HepG2 (cell line): ENCODE results near the gene PHTF2. TPM values are rescaled to one million over a fixed set of nuclear protein-coding genes. Genes with fewer than 3 reads are reported as not detected.

Source experiments
- ATAC-seq: fragments of 200-7000 bp; cut with Tn5 transposase; 3 replicates; pipeline ENCODE4 v1.9.1; 2020; ENCODE audit warnings: mild to moderate bottlenecking, moderate library complexity
- BruUV-seq: library from RNA; stranded (reverse); fragments of 400-500 nt; replicated peaks from 2 replicates; lab custom pipeline; 2021; lab: Mats Ljungman, UMichigan
- CTCF ChIA-PET: fragments of 300-600 bp; formaldehyde crosslinking; extraction: SDS; loops from one replicate; lab custom pipeline; 2021; ENCODE audit warnings: low total read pairs, inconsistent platforms, low intra/inter-chr PET ratio; lab: Yijun Ruan, JAX
- POLR2A ChIA-PET: fragments of 350-600 bp; sonication (Branson Sonifier 250); formaldehyde crosslinking; loops from one replicate; lab custom pipeline; 2020; ENCODE audit warnings: antibody characterized with exemption, inconsistent platforms; lab: Yijun Ruan, JAX
- DNase-seq: peaks from one replicate; pipeline ENCODE4 v3.0.0-alpha.2; 2015; ENCODE audit warnings: low spot score
- FAIRE-seq: peaks from 3 replicates; lab custom pipeline; 2011; peaks lifted over from hg19 to GRCh38; lab: Jason Lieb, UNC
- H2AFZ ChIP-seq: one replicate; pipeline ENCODE4 v1.6.1; 2011; ENCODE audit warnings: low read length, inconsistent platforms
- H3K27ac ChIP-seq: fragments of 300-600 bp; 3 replicates; pipeline ENCODE4 v1.8.0; 2011; ENCODE audit warnings: mixed run types, mild to moderate bottlenecking, mixed read lengths, low read length, inconsistent platforms; ENCODE audit not compliant: insufficient read depth; ENCODE audit errors: extremely low read length
- H3K27me3 ChIP-seq, 2 experiments: fragments of 200-600 bp in 1 of 2; 2 replicates in 1 of 2; 3 replicates in 1 of 2; pipeline versions ENCODE4 v1.6.0 to v1.8.0; 2011; ENCODE audit warnings: low read length in 2 of 2, mild to moderate bottlenecking in 2 of 2, moderate library complexity in 2 of 2, inconsistent platforms in 1 of 2; ENCODE audit not compliant: insufficient read depth in 2 of 2, control insufficient read depth in 1 of 2
- H3K36me3 ChIP-seq, 2 experiments: fragments of 200-600 bp in 1 of 2; replicated peaks in 1 of 2; 2 replicates in 1 of 2; 3 replicates in 1 of 2; pipeline versions ENCODE4 v1.5.1 to v1.8.0; 2011; ENCODE audit warnings: low read length in 2 of 2, inconsistent platforms in 1 of 2; ENCODE audit not compliant: insufficient read depth in 2 of 2, control insufficient read depth in 1 of 2
- H3K4me1 ChIP-seq: 2 replicates; pipeline ENCODE4 v1.5.1; 2012; ENCODE audit warnings: low read length, inconsistent platforms; ENCODE audit not compliant: insufficient read depth
- H3K4me2 ChIP-seq: 2 replicates; pipeline ENCODE4 v1.6.0; 2011; ENCODE audit warnings: low read depth, low read length, inconsistent platforms
- H3K4me3 ChIP-seq, 3 experiments: fragments of 200-600 bp in 1 of 3; sonication (generic), shearing (Covaris generic) in 1 of 3; replicated peaks in 1 of 3; 2 replicates each; pipeline ENCODE4 v1.5.1; 2011 to 2016; ENCODE audit warnings: low read length in 3 of 3, inconsistent platforms in 2 of 3, low read depth in 2 of 3, mild to moderate bottlenecking in 2 of 3, control low read depth in 1 of 3, mixed read lengths in 1 of 3; ENCODE audit not compliant: insufficient read depth in 1 of 3
- H3K79me2 ChIP-seq: one replicate; pipeline ENCODE4 v1.6.1; 2011; ENCODE audit warnings: low read length, inconsistent platforms; ENCODE audit not compliant: insufficient read depth
- H3K9ac ChIP-seq: 2 replicates; pipeline ENCODE4 v1.6.0; 2011; ENCODE audit warnings: mild to moderate bottlenecking, low read depth, low read length, inconsistent platforms; ENCODE audit not compliant: insufficient read depth
- H3K9me3 ChIP-seq: 2 replicates; pipeline ENCODE4 v1.5.1; 2012; ENCODE audit warnings: mild to moderate bottlenecking, low read length
- H4K20me1 ChIP-seq: 2 replicates; pipeline ENCODE4 v1.6.0; 2011; ENCODE audit warnings: inconsistent platforms, mild to moderate bottlenecking, low read length, moderate library complexity; ENCODE audit not compliant: insufficient read depth
- GATAD1 ChIP-seq: IDR thresholded peaks from 2 replicates; pipeline ENCODE4 v1.6.1; 2016; ENCODE audit warnings: missing genetic modification reagents, missing compliant biosample characterization
- ZBTB25 ChIP-seq: IDR thresholded peaks from 2 replicates; pipeline ENCODE4 v1.6.1; 2018; ENCODE audit warnings: missing genetic modification reagents
- ZFAT ChIP-seq: sonication (generic); formaldehyde crosslinking; conservative IDR thresholded peaks from 2 replicates; pipeline ENCODE4 v1.8.1; 2023; ENCODE audit warnings: missing genetic modification reagents, inconsistent platforms
- ZNF121 ChIP-seq: sonication (generic); formaldehyde crosslinking; IDR thresholded peaks from 2 replicates; pipeline ENCODE4 v1.5.0; 2020; ENCODE audit warnings: mild to moderate bottlenecking, missing genetic modification reagents
- ZNF20 ChIP-seq: sonication (generic); formaldehyde crosslinking; IDR thresholded peaks from 2 replicates; pipeline ENCODE4 v1.4.0; 2020; ENCODE audit warnings: mild to moderate bottlenecking, moderate library complexity, missing genetic modification reagents
- ZNF281 ChIP-seq: sonication (generic); formaldehyde crosslinking; IDR thresholded peaks from 2 replicates; pipeline ENCODE4 v1.4.0; 2020; ENCODE audit warnings: missing genetic modification reagents, borderline replicate concordance
- ZNF510 ChIP-seq: sonication (generic); formaldehyde crosslinking; IDR thresholded peaks from 2 replicates; pipeline ENCODE4 v1.4.0; 2020; ENCODE audit warnings: low read depth, mild to moderate bottlenecking, missing genetic modification reagents
- ZNF800 ChIP-seq: sonication (generic); formaldehyde crosslinking; IDR thresholded peaks from 2 replicates; pipeline ENCODE4 v1.4.0; 2020; ENCODE audit warnings: missing genetic modification reagents
- in situ Hi-C: cut with HindIII; loops from 2 replicates; pipeline ENCODE4 v1.10.0; 2017; ENCODE audit warnings: low pct_unique_long_range_greater_than_20kb; ENCODE audit not compliant: extremely low pct_ligation_motif_present
- intact Hi-C: fragments of 100-400 bp; cut with micrococcal nuclease; formaldehyde crosslinking; loops from one replicate; pipeline ENCODE4 v1.10.0; 2022; ENCODE audit not compliant: unreplicated experiment
- polyA plus RNA-seq, 8 experiments: library from polyadenylated mRNA; depleted of rRNA in 3 of 8; stranded (reverse) in 7 of 8; unstranded in 1 of 8; fragments of >200 nt; fragmentation: Illumina TruSeq in 4 of 8; extraction: Trizol in 4 of 8; gene quantifications; 2 replicates each; pipeline versions ENCODE4 v1.2.1 to v1.2.3, GENCODE V29; 2011 to 2016; ENCODE audit warnings: low read depth in 4 of 8, missing spikeins in 1 of 8, mixed read lengths in 1 of 8; ENCODE audit not compliant: insufficient read depth in 1 of 8
- total RNA-seq, 5 experiments: library from RNA; depleted of rRNA; stranded (reverse); fragments of >200 nt; fragmentation: Illumina TruSeq; extraction: Trizol; gene quantifications; 2 replicates each; pipeline ENCODE4 v1.2.3, GENCODE V29; 2016; ENCODE audit warnings: low read depth in 1 of 5

The PHTF2 gene
- total and polyA plus RNA-seq, 2 of the 13 experiments (the other 11 are each of a cell fraction or from before 2014, with no cell fraction given), result 7.4 to 10.2 TPM

GRCh38 chr7:77786018-77786417, 12.6 kb upstream of the PHTF2 start (continued):
- TF ChIP-seq ZNF281 (CRISPR knock-in tag), result 0 out of 2 replicates have a peak, but pooled peaks have one; percentile 25

GRCh38 chr7:77786741-77787140, 11.8 kb upstream of the PHTF2 start:
- intact Hi-C loops (no loop called here), in situ Hi-C loops (no loop called here)
- no peak for ATAC-seq
- H3K27me3 ChIP-seq, result no peaks in the 10 kb centered on the region
- no peak overlapping the region for H3K4me2 ChIP-seq
- no peaks in the 10 kb centered on the region for H4K20me1 ChIP-seq
- peaks cover 14% of the 10 kb centered on the region for H3K4me1 ChIP-seq
- H2AFZ ChIP-seq, result no peak overlapping the region
- BruUV-seq, result no TSS peak
- no peak overlapping the region for H3K27ac ChIP-seq
- ChIA-PET POLR2A (no interaction called here), CTCF (no interaction called here)
- no peaks in the 10 kb centered on the region; a peak in 1 of 5 replicates for H3K36me3 ChIP-seq
- no peak for DNase-seq
- H3K4me3 ChIP-seq, result no peak overlapping the region
- no peak overlapping the region for H3K9ac ChIP-seq
- FAIRE-seq, result no peak
- no peaks in the 10 kb centered on the region for H3K79me2 ChIP-seq
- peaks cover 12% of the 10 kb centered on the region for H3K9me3 ChIP-seq
- TF ChIP-seq ZNF510 (CRISPR knock-in tag) (no peak), ZNF121 (CRISPR knock-in tag) (peak; percentile 65), ZBTB25 (CRISPR knock-in tag) (no peak), ZNF800 (CRISPR knock-in tag) (no peak), GATAD1 (CRISPR knock-in tag) (no peak), ZFAT (CRISPR knock-in tag) (no peak), ZNF20 (no peak)
